22Rv1 (cell line): Measurements from ENCODE around the gene NOLC1.

ENCODE experiments used
- ZFX ChIP-seq: fragments of 450-650 bp; IDR thresholded peaks from 2 replicates; pipeline ENCODE4 v1.6.1; 2017; ENCODE audit warnings: antibody characterized with exemption, borderline replicate concordance
- TF ChIP-seq, protein P1 (sequence below): fragments of 450-650 bp; IDR thresholded peaks from 2 replicates; pipeline ENCODE4 v1.5.1; 2017; ENCODE audit warnings: mild to moderate bottlenecking

DNA sequence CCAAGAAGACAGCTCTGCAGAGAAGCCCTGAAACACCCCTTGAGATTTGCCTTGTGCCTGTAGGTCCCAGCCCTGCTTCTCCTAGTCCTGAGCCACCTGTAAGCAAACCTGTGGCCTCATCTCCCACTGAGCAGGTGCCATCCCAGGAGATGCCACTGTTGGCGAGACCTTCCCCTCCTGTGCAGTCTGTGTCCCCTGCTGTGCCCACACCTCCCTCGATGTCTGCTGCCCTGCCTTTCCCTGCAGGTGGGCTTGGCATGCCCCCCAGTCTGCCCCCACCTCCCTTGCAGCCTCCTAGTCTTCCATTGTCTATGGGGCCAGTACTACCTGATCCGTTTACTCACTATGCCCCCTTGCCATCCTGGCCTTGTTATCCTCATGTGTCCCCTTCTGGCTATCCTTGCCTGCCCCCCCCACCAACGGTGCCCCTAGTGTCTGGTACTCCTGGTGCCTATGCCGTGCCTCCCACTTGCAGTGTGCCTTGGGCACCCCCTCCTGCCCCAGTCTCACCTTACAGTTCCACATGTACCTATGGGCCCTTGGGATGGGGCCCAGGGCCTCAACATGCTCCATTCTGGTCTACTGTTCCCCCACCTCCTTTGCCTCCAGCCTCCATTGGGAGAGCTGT, 11.2 kb upstream of the NOLC1 start:
- TF ChIP-seq, protein P1, sequence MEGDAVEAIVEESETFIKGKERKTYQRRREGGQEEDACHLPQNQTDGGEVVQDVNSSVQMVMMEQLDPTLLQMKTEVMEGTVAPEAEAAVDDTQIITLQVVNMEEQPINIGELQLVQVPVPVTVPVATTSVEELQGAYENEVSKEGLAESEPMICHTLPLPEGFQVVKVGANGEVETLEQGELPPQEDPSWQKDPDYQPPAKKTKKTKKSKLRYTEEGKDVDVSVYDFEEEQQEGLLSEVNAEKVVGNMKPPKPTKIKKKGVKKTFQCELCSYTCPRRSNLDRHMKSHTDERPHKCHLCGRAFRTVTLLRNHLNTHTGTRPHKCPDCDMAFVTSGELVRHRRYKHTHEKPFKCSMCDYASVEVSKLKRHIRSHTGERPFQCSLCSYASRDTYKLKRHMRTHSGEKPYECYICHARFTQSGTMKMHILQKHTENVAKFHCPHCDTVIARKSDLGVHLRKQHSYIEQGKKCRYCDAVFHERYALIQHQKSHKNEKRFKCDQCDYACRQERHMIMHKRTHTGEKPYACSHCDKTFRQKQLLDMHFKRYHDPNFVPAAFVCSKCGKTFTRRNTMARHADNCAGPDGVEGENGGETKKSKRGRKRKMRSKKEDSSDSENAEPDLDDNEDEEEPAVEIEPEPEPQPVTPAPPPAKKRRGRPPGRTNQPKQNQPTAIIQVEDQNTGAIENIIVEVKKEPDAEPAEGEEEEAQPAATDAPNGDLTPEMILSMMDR: no peak
- no peak for TF ChIP-seq ZFX
